GM21447 (cell line): ENCODE results near the gene SKAP1.

Experiments used
- ATAC-seq: cut with Tn5 transposase; IDR thresholded peaks from one replicate; pipeline ENCODE4 v1.9.1; 2021; ENCODE audit not compliant: unreplicated experiment

Gene SKAP1

DNA sequence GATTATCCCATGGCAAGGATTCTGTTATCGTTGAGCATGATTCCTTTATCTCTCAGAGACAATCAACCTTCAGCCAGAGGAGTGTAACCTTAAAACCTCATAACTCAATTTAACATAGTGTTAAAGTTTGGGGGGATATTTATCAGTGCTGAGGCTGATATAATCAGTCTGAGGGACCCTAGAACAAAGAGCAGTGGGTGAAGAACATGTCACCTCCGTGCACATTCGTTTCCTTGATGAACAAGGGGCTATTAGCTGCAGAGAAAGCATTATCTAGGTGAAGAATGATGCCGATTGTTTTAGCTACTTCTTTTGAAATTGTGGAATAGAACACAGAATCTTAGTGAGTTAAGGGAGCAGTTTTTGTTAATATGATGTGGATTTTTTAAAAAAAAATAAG lies 99.1 kb downstream of the SKAP1 start:
- no peak for ATAC-seq

GRCh38 chr17:48330421-48330820 lies 99.6 kb downstream of the SKAP1 start:
- no peak for ATAC-seq

- ATAC-seq = no peak
These were observed 101.6 kb downstream of the SKAP1 start for GRCh38 chr17:48328457-48328856.

GRCh38 chr17:48326310-48326709 lies 103.7 kb downstream of the SKAP1 start:
- no peak for ATAC-seq

- no peak for ATAC-seq
These were observed 108.0 kb downstream of the SKAP1 start for GRCh38 chr17:48322060-48322459.

GRCh38 chr17:48317732-48318131 lies 112.3 kb downstream of the SKAP1 start:
- ATAC-seq = no peak

GRCh38 chr17:48314716-48315115 lies 115.3 kb downstream of the SKAP1 start:
- ATAC-seq = no peak

- no peak for ATAC-seq
These were observed 116.8 kb downstream of the SKAP1 start for GRCh38 chr17:48313096-48313755.

DNA sequence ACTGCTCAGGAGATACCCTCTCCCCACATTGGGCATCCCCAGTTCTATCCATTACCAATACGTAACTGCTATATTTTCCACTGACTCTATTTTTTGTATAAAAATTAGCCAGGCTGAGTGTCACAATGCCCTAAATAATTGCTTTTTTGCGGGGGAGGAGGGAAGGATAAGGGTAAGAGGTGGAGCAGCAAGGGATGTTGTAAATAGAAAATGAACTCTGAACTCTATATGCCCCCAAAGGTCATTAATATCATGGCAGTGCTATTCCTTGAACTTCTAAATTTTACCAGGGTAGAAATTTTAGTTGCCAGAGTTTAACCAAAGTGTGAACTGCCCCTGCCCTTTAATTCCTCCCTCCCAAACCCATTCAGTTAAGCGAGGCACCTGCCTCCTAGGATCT lies 118.7 kb downstream of the SKAP1 start:
- ATAC-seq = no peak

GRCh38 chr17:48310748-48311213 lies 119.2 kb downstream of the SKAP1 start:
- no peak for ATAC-seq

- ATAC-seq = no peak
These were observed 121.4 kb downstream of the SKAP1 start for GRCh38 chr17:48308581-48308980.

- ATAC-seq = no peak
These were observed 122.1 kb downstream of the SKAP1 start for GRCh38 chr17:48307814-48308411.

GRCh38 chr17:48307255-48307654 lies 122.8 kb downstream of the SKAP1 start:
- no peak for ATAC-seq

- no peak for ATAC-seq
These were observed 129.0 kb downstream of the SKAP1 start for GRCh38 chr17:48301002-48301401.

- peak; percentile 45 for ATAC-seq
These were observed 130.3 kb downstream of the SKAP1 start for GRCh38 chr17:48299760-48300159.

DNA sequence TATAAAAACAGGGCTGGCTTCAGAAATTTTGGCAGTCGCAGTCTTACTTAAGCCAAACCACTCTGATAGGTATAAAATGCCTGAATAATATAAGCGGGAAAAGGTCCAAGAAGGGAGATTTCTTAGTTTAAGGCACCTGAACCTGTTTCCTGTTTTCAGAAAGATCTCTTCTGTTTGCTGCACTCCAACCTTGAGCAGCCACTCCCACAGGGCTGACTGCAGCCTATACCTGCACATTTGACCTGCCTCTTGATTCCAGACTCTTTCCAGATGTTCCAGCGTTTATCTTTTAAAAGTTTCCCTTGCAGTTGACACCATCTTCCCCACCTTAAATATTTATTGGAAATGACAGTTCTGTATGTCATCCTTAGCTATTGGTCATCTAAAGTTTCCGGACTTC lies 132.2 kb downstream of the SKAP1 start:
- no peak for ATAC-seq

DNA sequence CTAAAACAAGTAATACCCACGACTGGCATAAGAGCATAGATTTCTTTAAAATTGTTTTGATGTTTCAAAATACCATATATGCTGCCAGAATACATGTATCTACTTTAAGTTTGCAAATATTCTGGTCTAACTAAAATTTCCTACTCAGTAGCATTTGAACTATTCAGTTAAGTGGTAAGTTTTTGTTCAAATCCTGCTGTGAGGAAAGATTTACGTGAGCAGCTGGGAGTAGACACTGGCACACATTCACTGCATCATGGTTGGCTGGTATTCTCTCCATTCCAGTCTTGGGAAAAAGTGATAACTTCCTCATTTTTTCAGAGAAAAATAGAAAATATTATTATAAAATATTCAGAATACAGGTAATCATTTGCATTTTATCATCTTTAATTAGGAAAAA lies 133.6 kb downstream of the SKAP1 start:
- ATAC-seq = no peak

GRCh38 chr17:48295362-48296288 lies 134.4 kb downstream of the SKAP1 start:
- no peak for ATAC-seq

DNA sequence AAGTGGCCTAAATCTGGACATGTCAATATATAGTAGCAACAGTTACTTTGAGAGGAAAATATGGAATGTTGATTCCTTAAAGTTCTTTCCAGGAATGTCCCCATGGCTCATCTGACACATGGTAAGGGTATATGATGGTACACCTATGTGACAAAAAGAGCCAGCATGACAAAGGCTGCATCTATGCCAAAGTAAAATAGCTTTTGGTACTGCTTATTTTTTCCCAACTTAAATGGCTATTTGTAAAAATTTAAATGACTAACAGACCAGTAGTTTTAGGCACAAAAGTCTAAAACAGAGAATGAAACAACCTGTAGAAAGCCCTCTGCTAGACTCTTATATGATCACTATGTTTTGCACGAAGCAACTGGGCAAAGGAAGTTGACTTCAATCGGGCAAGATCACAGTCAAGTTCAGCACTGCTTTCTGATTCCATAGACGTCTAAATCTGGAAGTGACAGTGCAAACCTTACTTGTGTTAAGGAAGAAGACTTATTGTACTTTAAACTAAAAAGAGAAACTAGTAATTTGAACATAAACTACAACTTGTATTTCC lies 135.1 kb downstream of the SKAP1 start:
- peak; percentile 57 for ATAC-seq

DNA sequence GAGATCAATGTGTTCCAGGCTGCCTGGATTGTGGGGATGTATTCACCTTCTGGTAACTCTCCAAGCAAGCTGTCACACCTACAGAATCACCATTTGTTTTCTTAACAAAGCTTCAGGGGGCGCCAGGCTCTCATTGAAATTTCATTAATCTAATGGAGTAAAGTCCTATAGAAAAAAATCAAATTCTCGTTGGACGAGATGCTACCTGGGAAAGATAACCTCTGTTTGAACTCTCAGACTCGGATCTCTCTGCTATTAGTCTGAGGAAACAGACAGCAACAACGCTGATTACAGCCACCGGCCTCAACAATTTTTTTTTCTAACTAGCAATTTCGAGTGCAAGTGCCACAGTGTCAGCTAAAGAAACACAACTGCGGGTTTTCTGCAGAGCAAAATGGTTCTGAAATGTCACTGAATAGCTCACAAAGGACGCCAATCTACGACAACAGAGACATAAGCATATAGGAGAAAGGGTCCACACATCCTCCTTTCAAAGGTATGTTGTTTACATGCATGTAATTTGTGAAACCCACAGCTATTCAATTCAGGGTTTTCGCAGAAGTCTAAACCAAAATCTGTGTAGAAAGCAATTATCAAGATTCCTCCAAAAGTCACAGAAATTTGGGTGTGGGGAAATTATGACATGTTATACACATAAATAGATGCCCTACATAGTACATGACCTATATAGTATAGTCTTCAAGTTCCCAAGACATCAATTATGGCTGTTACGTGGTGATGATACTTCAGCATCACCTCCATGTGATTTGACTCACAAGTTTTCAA lies 135.8 kb downstream of the SKAP1 start:
- ATAC-seq = no peak
